Iris pigment epithelial cell (primary cell): Measurements from ENCODE around the gene SEMA3C.

Experiments
- DNase-seq: peaks from one replicate; pipeline ENCODE4 v3.0.0-alpha.2; 2011; ENCODE audit warnings: low read depth

SEMA3C gene

DNA sequence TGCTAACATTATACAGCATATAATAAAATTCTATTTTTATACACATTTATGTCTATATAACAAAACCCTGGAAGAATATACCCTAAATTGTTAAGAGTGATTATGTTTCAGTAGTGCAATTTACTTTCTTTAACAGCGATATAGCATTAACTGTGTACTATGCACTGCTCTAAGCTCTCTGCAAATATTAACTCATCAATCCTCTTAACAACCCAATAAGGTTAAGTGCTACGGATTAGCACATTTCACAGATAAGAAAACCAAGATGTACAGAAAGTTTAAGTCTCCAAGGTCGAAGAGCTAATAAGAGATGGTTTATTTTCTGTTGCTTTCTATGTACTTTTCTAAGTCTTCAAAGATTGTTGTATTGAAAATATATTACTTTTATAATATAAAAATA lies 95.8 kb downstream of the SEMA3C start:
- no peak for DNase-seq

DNA sequence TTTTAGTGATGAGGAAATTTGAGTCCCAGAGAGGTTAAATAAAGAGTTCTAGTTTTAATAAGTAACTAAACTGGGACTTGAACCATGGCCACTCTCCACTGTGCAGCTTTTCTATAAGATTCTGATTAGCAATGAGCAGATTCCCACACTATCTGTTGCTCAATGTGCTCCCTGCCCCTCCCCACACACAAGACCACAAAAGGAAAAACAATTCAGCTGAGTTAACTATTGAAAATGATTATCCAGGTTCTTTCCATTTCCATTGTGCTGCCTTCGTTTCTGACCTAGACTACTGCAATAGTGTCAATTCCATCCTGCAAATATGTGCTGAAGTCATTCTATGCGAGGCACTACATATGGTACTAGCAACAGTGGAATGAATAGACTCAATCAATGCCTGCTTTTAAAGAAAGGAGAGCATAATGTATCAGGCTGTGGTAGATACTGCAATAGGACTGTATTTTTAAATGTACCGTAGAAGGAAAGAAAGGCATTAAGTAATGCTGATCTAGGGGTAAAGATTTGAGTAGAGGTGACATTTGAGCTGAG lies 97.0 kb downstream of the SEMA3C start:
- DNase-seq: peak; percentile 46

GRCh38 chr7:80819503-80819902 lies 99.3 kb downstream of the SEMA3C start:
- no peak for DNase-seq

- DNase-seq: no peak
Observed at GRCh38 chr7:80818181-80818580, 100.7 kb downstream of the SEMA3C start.

DNA sequence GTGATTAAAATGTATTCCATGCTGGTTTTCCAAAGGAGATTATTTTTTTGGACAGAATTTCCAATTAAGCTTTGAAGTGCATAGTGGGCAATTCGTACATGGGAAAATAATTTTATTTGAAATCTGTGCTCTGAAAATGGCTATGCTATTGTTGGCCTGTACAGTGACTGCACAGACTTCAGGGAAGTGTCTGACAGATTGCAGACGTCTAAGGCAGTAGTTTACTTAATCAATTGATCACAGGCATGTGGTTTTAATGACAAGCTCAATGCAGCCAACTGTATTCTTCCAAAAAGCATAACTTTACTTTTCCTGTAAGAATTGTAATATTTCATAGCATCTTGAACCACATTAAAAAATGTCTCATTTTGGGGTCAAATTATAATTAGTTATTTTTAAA lies 102.0 kb downstream of the SEMA3C start:
- no peak for DNase-seq

DNA sequence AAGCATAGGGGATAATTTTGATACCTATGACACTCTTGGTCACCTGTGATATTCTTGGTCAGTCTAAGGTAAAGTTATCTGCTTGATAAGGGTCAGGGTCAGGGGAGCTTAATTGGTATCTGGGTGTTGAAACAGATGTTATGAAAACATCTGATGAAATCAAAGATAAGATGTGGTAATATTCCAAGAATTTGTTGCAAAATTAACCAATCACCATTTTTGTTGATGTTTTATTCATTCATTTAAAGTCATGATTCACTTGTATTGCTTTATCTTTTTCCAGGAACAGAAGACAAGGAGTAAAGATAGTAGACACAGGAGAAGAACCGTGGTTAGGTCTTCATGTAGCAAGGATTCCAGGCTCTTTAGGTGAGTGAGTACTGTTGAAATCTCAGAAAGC lies 103.1 kb downstream of the SEMA3C start:
- DNase-seq: peak; percentile 54

GRCh38 chr7:80809545-80809944 lies 109.3 kb downstream of the SEMA3C start:
- DNase-seq: no peak

DNA sequence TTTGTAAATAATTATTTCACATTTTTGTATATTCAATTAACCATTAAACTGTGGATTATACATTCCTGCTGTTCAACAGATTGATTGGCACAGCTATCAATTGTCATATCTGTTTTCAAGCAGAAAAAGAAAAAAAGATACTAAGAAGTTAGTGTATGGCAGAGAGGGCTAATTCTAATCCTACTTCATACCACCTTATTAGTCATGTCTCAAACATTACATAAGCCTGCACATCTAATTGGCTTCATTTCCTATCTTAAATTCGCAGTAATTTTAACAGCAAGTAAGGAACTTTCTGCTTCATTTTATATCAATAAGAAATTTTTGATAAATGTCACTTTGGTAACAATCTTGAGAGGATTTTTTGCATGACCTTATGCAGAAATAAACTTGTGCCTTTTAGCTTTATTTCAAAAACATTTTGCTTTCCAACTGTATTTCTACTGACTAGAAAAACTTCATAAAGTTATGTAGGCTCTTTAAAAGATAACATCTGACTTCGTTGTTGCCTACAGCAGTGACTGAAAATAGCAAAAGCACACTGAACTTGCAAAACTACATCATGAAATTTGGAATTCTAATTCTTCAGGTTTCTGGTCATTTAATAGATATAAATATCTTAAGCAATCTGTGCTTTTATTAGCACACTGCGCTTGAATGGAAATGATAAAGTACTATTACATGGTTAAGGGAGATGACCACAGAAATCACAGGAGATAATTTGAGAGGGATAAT lies 111.5 kb downstream of the SEMA3C start:
- peak; percentile 49 for DNase-seq

- DNase-seq: peak; percentile 50
Observed at GRCh38 chr7:80806663-80807062, 112.2 kb downstream of the SEMA3C start.

DNA sequence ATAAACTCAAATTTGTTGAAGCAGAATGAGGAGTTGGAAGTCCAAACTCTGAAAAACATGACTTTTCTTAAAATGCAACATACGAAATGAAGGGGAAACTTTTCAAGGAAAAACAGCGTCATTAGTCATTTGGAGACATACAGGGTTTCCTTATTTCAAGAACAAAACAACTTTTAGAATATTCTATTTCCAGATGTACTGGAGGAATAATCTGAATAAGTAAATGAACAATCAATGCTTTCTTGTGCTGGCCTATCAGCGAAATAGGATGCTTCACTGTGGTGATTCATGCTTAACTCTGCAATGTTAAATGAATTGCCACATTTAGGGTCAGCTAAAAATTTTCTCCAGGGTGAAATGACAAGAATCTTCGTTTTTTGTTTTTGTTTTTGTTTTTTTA lies 114.3 kb downstream of the SEMA3C start:
- peak; percentile 28 for DNase-seq

GRCh38 chr7:80802527-80802926 lies 116.3 kb downstream of the SEMA3C start:
- no peak for DNase-seq

DNA sequence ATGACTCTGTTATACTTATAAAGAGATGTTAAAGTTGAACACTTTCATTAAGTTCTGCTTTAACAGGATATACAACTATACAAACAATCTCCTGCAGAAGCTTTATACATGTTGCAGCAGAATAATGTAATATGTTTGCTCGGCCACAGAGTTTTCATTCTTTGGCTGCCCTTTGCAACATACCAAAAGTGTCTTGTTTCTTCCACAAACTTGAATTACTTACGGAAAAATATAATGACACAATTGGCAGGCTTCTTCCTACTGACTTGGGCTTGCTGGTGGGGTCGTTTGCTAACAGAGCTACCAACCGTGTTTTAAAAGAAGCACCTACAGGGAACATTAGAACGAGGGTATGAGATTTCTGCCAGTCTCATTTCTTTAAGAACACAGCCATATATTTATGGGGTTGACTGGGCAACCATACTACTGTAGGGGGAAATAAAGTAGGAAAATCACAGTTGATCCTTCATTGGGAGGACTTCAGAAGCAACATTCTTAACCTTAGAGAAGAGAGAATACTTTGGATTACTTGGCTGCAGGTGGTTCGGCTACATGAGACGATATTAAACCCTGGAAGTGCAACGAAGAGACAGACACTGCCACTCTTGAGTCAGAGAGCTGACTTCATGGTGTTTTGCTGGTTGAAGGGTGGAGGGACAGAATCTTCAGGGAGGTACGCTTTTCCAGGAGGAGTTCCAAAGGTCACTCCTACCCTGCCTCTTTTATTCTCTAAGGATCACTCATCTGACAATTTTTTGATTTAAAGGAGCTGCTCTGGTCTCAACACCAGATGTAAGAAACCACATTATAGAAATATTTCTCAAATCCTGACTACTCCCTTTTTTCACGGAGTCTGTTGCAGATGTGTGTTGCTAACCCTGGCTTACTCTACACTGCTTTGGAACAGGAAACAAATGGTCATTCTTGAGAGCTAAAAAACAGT lies 123.9 kb downstream of the SEMA3C start:
- DNase-seq: no peak

DNA sequence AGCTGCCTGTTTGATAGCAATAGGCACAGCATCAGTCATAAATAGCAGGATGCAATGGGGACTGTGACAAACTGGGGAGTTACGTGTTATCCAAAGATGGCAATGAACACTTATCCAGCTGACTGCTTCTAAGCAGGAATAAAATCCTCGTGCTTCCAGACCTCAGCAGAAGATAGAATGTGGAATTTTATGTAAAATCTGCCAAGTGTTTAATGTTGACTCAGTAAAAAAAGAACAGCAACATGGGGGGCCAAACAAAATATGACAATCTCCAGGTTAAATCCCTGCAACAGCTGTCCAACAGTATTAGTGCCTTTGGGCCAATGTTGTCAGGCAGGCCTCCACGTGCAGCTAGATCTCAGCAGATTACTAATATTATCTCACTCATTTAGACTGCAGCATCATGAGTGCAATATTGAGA lies 127.3 kb downstream of the SEMA3C start:
- no peak for DNase-seq

DNA sequence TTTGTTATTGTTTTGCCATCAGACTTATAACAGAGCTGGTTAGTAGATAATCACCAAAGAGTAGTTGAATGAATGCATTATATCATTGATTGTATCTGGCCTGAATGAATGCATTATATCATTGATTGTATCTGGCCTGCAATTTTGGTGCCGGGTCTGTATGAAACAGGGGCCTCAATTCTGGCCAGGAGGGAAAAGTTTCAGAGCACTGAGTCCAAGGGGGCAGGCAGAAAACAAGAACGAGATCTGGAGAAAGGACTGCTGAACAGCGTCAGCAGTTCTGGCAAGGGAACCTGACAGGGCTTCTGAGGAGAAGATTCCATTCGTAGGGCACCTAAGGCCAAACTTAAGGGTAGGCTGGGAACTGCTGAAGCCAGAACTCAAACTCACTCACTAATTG lies 128.0 kb downstream of the SEMA3C start:
- DNase-seq: no peak

DNA sequence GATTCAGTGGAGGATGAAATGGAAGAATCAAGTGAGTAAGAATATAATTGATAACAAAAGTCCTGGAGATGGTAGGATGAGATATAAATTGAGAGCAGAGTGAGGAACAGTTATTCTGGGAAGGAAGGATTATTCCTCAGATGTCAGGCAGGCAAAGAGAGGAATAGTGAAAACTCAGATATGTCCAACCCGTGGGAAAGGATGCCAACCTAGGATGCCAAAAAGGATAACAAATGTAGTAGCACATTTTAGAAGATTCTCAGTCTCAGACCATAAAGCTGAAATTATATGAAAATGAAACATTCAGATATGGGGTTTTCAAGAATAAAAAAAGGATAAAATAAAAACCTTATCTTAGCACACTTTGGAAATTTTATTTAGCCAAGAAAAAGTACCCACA lies 131.1 kb downstream of the SEMA3C start:
- no peak for DNase-seq

DNA sequence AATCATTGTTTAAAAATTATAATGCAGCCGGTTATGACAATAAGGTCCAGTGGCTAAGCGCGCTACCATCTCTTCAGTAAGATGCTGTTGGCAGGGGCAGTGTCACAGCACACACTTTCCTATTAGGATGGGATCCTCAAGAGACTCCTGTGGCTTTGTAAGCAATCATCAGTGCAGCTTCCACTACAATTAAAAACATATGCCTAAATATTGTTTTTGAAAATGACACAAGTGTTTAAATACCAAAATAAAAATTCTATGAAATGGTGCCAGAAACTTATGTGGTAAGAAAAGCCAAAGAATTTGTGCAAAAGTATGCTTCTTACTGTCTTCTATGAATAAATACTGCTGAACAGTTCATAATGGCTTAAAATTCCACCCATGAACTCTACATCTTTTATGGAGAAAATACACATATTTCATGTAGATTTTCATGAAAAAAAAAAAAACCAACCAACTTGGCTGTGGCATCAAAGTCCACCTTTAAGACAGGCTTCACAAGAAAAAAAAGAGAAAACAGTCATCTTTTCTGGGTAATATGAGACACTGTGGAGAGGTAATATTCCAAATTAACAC lies 132.8 kb downstream of the SEMA3C start:
- DNase-seq: peak; percentile 54

GRCh38 chr7:80785276-80785675 lies 133.6 kb downstream of the SEMA3C start:
- no peak for DNase-seq

DNA sequence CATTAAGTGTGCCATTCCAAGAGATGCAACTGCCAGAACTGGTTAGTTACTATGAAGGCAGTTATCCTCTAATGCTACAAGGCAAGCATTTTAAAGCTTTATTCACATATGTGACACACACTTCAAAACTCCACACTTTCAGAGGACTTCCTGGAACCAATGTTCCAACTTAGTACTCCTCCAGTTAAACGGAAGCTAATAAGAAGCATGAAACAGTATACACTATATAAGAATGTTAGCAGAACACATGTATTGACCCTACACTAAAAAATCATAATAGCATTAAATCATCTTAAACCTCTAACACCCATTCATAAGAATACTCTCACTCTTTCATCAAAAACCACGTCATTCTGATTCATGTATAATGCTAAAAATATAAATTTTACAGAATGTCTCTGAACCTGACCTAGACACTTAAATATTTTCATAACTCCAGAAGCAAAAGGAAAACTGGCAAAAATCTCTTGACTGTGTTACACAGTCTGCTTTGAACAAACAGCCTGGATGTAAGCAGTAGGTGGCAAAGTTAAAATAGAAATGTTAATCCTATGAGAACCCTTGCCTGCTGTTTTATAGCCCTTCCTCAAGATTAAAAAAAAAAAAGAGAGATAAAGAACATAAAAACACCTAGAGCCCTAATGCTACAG lies 135.0 kb downstream of the SEMA3C start:
- peak; percentile 59 for DNase-seq

GRCh38 chr7:80783186-80783677 lies 135.6 kb downstream of the SEMA3C start:
- no peak for DNase-seq

DNA sequence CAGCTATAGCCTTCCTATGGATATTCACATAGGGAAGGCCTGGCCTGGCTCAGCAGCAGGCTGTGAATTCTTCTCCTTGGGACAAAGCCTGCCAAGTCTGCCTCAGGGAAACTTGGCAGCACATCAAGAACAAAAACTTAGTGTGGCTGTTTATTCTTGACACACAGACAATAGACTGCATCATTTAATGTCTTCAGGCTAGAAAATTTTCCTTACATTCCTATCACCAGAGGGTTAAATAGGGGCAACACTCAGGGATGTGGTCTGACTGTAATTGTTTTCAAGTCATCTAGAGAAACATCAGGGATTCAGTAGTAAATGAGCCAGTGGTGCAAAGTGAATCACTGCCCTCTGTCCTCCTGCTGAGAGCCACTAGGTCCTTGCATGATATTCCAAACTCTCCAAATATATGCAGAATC lies 137.3 kb downstream of the SEMA3C start:
- DNase-seq: peak; percentile 83

GRCh38 chr7:80781146-80781545 lies 137.7 kb downstream of the SEMA3C start:
- DNase-seq: peak; percentile 44

GRCh38 chr7:80779456-80779855 lies 139.4 kb downstream of the SEMA3C start:
- DNase-seq: no peak
